ENCODE results near the gene CHAT.

CHAT gene

GRCh38 chr10:49613882-49614241 is at the start of gene CHAT:
Gene CHAT (plus strand): TSS chr10:49614037. CDS start chr10:49614190, 153 bp downstream.
- DNase-seq (ENCODE audit: insufficient read length, low spot score) = no peak
- no peak for TF ChIP-seq CTCF (IDR thresholded peaks at IDR 0.05; ENCODE audit: insufficient read depth, missing control alignments)
- FAIRE-seq = no peak

GRCh38 chr10:49564461-49565009 is 49.3 kb upstream of the CHAT start:
- DNase-seq (ENCODE audit: insufficient read length, low spot score) (no peak), FAIRE-seq (no peak)
- TF ChIP-seq CTCF (IDR thresholded peaks at IDR 0.05; ENCODE audit: insufficient read depth, missing control alignments) = no peak

- TF ChIP-seq CTCF (IDR thresholded peaks at IDR 0.05; ENCODE audit: insufficient read depth, missing control alignments) = no peak
- FAIRE-seq (no peak), DNase-seq (ENCODE audit: insufficient read length, low spot score) (no peak)
Measured at GRCh38 chr10:49567810-49568209, 46.0 kb upstream of the CHAT start.

- no peak for TF ChIP-seq CTCF (IDR thresholded peaks at IDR 0.05; ENCODE audit: insufficient read depth, missing control alignments)
- DNase-seq (ENCODE audit: insufficient read length, low spot score) (no peak), FAIRE-seq (no peak)
Measured at GRCh38 chr10:49568235-49568634, 45.6 kb upstream of the CHAT start.

GRCh38 chr10:49569031-49569631 is 44.7 kb upstream of the CHAT start:
- no peak for TF ChIP-seq CTCF (IDR thresholded peaks at IDR 0.05; ENCODE audit: insufficient read depth, missing control alignments)
- FAIRE-seq = no peak
- DNase-seq (ENCODE audit: insufficient read length, low spot score) = no peak

- no peak for FAIRE-seq
- DNase-seq (ENCODE audit: insufficient read length, low spot score) = no peak
- TF ChIP-seq CTCF (IDR thresholded peaks at IDR 0.05; ENCODE audit: insufficient read depth, missing control alignments) = no peak
Measured at GRCh38 chr10:49571388-49571787, 42.4 kb upstream of the CHAT start.

- FAIRE-seq = no peak
- DNase-seq (ENCODE audit: insufficient read length, low spot score) = no peak
- TF ChIP-seq CTCF (IDR thresholded peaks at IDR 0.05; ENCODE audit: insufficient read depth, missing control alignments) = no peak
Measured at GRCh38 chr10:49572594-49573114, 41.2 kb upstream of the CHAT start.

Data from D721Med (cell line).